Neural progenitor cell (in vitro differentiated cells): Measurements from ENCODE around the gene HSPA12A. TPM values are rescaled to one million over a fixed set of nuclear protein-coding genes. Genes with fewer than 3 reads are reported as not detected.

Source experiments
- DNase-seq: peaks from one replicate; pipeline ENCODE4 v3.0.0-alpha.2; 2016; ENCODE audit warnings: low spot score
- H2AFZ ChIP-seq: fragments of 200-600 bp; sonication (generic); replicated peaks from 2 replicates; pipeline ENCODE4 v1.6.1; 2016; ENCODE audit warnings: antibody characterized with exemption
- H3F3A ChIP-seq: fragments of 200-600 bp; sonication (generic); 2 replicates; pipeline ENCODE4 v1.6.1; 2016; ENCODE audit warnings: antibody characterized with exemption, low read depth
- H3K27ac ChIP-seq: fragments of 200-600 bp; sonication (generic); 2 replicates; pipeline ENCODE4 v1.5.1; 2016; ENCODE audit warnings: mild to moderate bottlenecking
- H3K27me3 ChIP-seq: fragments of 200-600 bp; sonication (generic); 2 replicates; pipeline ENCODE4 v1.6.1; 2016; ENCODE audit warnings: mild to moderate bottlenecking, moderate library complexity
- H3K36me3 ChIP-seq: fragments of 200-600 bp; sonication (generic); 2 replicates; pipeline ENCODE4 v1.5.1; 2016
- H3K4me1 ChIP-seq: fragments of 200-600 bp; sonication (generic); 2 replicates; pipeline ENCODE4 v1.6.1; 2016; ENCODE audit warnings: mixed run types
- H3K4me2 ChIP-seq: fragments of 200-600 bp; sonication (generic); 2 replicates; pipeline ENCODE4 v1.6.1; 2016
- H3K4me3 ChIP-seq: fragments of 200-600 bp; sonication (generic); 2 replicates; pipeline ENCODE4 v1.5.1; 2016
- H3K79me2 ChIP-seq: fragments of 200-600 bp; sonication (generic); 2 replicates; pipeline ENCODE4 v1.6.1; 2016; ENCODE audit warnings: low read depth
- H3K9ac ChIP-seq: fragments of 200-600 bp; sonication (generic); 2 replicates; pipeline ENCODE4 v1.6.1; 2016
- H3K9me3 ChIP-seq: fragments of 200-600 bp; sonication (generic); 2 replicates; pipeline ENCODE4 v1.5.1; 2016; ENCODE audit warnings: low read depth
- H4K20me1 ChIP-seq: fragments of 200-600 bp; sonication (generic); 2 replicates; pipeline ENCODE4 v1.6.1; 2016; ENCODE audit warnings: low read depth
- H3K27ac Mint-ChIP-seq: 3 replicates; pipeline ENCODE4 v1.8.0; 2021; ENCODE audit warnings: mixed read lengths
- H3K27me3 Mint-ChIP-seq: 2 replicates; pipeline ENCODE4 v1.8.0; 2022; ENCODE audit warnings: low read depth, mild to moderate bottlenecking, inconsistent platforms, moderate library complexity, mixed read lengths; ENCODE audit not compliant: insufficient read depth
- H3K36me3 Mint-ChIP-seq: 3 replicates; pipeline ENCODE4 v1.8.0; 2021; ENCODE audit warnings: mixed read lengths
- H3K4me1 Mint-ChIP-seq: 3 replicates; pipeline ENCODE4 v1.8.0; 2021; ENCODE audit warnings: mixed read lengths
- H3K4me3 Mint-ChIP-seq: 3 replicates; pipeline ENCODE4 v1.8.0; 2021; ENCODE audit warnings: mild to moderate bottlenecking, moderate library complexity, mixed read lengths
- H3K9me3 Mint-ChIP-seq: 3 replicates; pipeline ENCODE4 v1.8.0; 2020; ENCODE audit warnings: mixed read lengths
- EZH2 ChIP-seq: fragments of 200-600 bp; sonication (generic); IDR thresholded peaks from 2 replicates; pipeline ENCODE4 v1.6.1; 2017; ENCODE audit warnings: antibody characterized with exemption, mild to moderate bottlenecking, moderate library complexity
- EZH2phosphoT487 ChIP-seq: fragments of 200-600 bp; sonication (generic); IDR thresholded peaks from 2 replicates; pipeline ENCODE4 v1.6.1; 2017; ENCODE audit warnings: antibody characterized with exemption
- total RNA-seq: library from RNA; depleted of rRNA; stranded (reverse); fragments of >200 nt; gene quantifications from 2 replicates; pipeline ENCODE4 v1.2.3, GENCODE V29; 2015; ENCODE audit warnings: low replicate concordance
- TF ChIP-seq, protein P1 (sequence below): fragments of 200-600 bp; sonication (generic); IDR thresholded peaks from 2 replicates; pipeline ENCODE4 v1.5.1; 2017; ENCODE audit warnings: antibody characterized with exemption, mild to moderate bottlenecking

Gene HSPA12A
- total RNA-seq, 1 donor from 2014 or later, result 5.6 TPM

DNA sequence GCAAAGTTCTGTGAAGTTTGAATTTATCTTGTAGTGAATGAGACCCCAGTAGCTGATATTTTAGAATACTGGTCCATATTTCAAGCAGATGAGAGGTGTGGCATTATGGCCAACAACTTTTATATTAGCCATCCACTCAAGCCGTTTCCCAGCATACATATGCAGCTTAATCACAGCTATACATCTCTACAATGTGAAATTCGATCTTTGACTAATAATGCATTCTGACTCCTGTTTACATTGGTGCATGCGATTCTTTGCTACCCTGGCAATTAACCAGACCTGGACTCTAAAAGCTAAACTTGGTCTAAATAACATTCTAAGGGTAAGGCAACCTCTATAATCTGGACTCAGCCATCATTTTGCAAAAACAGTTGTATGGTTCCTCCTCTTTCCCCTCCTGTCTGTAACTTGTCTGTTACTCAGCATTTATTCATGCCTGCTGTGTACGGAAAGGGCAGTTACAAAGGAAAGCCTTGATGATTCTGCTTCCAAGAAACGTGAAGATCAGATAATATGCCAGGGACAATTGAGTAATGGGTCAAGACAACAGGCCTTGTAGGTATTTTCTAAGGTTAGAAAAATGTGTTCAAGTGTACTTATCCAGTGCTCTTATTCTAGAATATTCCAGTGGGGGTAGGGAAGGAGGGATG, 71.0 kb downstream of the HSPA12A start:
- Histone ChIP-seq H3K4me1 (peaks cover 10% of the 10 kb centered on the region), H4K20me1 (no peaks in the 10 kb centered on the region), H3K4me2 (no peak overlapping the region), H3K27ac (no peak overlapping the region), H3K27me3 (no peaks in the 10 kb centered on the region), H2AFZ (no peak overlapping the region), H3K9me3 (no peaks in the 10 kb centered on the region), H3K9ac (no peak overlapping the region), H3K79me2 (no peaks in the 10 kb centered on the region), H3F3A (no peaks in the 10 kb centered on the region), H3K36me3 (no peaks in the 10 kb centered on the region), H3K4me3 (no peak overlapping the region)
- Mint-ChIP-seq H3K4me1 (peaks cover 14% of the 10 kb centered on the region), H3K4me3 (no peak overlapping the region), H3K27ac (no peak overlapping the region), H3K9me3 (peaks cover 4% of the 10 kb centered on the region), H3K27me3 (peaks cover 5% of the 10 kb centered on the region), H3K36me3 (no peaks in the 10 kb centered on the region)
- no peak for DNase-seq
- TF ChIP-seq, protein P1, sequence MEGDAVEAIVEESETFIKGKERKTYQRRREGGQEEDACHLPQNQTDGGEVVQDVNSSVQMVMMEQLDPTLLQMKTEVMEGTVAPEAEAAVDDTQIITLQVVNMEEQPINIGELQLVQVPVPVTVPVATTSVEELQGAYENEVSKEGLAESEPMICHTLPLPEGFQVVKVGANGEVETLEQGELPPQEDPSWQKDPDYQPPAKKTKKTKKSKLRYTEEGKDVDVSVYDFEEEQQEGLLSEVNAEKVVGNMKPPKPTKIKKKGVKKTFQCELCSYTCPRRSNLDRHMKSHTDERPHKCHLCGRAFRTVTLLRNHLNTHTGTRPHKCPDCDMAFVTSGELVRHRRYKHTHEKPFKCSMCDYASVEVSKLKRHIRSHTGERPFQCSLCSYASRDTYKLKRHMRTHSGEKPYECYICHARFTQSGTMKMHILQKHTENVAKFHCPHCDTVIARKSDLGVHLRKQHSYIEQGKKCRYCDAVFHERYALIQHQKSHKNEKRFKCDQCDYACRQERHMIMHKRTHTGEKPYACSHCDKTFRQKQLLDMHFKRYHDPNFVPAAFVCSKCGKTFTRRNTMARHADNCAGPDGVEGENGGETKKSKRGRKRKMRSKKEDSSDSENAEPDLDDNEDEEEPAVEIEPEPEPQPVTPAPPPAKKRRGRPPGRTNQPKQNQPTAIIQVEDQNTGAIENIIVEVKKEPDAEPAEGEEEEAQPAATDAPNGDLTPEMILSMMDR, result no peak

DNA sequence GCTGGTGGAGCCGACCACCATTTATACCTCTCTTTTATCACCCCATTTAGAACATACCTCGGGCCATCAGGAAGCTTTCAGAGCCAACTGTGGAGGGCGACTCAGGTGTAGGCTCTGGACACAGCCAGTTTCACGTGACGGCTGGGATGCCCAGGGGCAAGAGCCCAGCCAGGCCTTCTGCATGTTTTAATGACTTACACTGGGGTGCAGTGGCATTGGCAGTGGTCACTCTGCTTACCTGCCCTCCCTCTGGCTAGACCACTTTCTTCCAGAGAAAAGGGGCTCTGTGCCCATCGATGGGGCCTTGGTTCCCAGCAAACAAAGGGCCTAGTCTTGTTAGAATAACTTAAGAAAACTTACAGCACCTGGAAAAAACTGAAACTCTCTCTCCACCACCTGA, 71.7 kb downstream of the HSPA12A start:
- H3K27ac ChIP-seq, result no peak overlapping the region
- DNase-seq, result no peak
- no peak overlapping the region for H3K9ac ChIP-seq
- H3K27me3 ChIP-seq, result no peaks in the 10 kb centered on the region
- Mint-ChIP-seq H3K4me1 (peaks cover 17% of the 10 kb centered on the region), H3K9me3 (peaks cover 4% of the 10 kb centered on the region), H3K27ac (peak overlapping the region; percentile 32), H3K4me3 (peak overlapping the region; percentile 75), H3K27me3 (peaks cover 5% of the 10 kb centered on the region), H3K36me3 (no peaks in the 10 kb centered on the region)
- H3K4me1 ChIP-seq, result peaks cover 10% of the 10 kb centered on the region
- peak overlapping the region; percentile 43 for H2AFZ ChIP-seq
- no peak for TF ChIP-seq EZH2
- TF ChIP-seq, protein P1, result no peak
- no peak for TF ChIP-seq EZH2phosphoT487
- H4K20me1 ChIP-seq, result no peaks in the 10 kb centered on the region
- peak overlapping the region; percentile 79 for H3K4me2 ChIP-seq
- H3K36me3 ChIP-seq, result no peaks in the 10 kb centered on the region
- H3K79me2 ChIP-seq, result no peaks in the 10 kb centered on the region
- no peaks in the 10 kb centered on the region for H3F3A ChIP-seq
- H3K4me3 ChIP-seq, result no peak overlapping the region
- no peaks in the 10 kb centered on the region for H3K9me3 ChIP-seq

DNA sequence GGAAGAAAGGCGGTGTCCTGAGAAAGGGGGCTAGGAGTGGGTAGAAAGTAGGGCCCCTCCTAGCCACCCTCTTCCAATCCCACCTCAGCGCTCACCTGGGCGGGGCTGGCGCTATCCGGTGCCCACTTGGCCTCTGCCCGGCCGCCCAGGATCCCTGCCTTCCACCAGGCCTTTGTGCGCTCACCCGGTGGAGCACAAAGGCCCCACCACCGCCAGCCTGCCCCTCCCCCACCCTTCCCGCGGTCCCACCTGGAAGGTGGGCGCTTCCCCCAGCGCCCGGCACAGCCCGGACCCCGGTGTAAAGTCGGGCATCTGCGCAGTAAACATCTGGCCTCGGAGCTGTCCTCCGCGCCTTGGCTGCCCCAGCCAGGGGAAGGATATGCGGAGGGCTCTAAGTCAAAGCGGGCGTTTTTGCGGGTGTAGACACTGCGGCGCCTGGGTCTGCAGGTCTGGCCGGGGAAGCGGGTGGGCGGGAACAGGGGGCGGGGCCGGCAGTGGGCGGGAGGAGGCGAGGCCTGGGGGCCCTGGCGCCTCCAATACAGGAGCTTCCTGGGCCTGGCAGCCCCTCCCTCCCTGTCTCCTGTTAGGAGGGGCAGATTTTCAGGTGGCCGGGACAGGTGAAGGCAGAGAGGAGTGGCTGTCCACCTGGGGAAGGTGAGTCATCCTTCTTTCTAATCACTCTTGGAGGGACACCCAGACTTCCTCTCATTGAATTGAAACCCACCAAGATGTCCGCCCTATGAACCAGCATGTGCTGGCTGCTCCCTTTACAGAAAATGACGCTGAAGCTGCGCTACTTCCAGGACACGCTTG, 72.3 kb downstream of the HSPA12A start:
- H3K27ac Mint-ChIP-seq, result peak overlapping the region; percentile 32

More for the DNA sequence above, 72.3 kb downstream of the HSPA12A start:
- peak overlapping the region; percentile 43 for H2AFZ ChIP-seq
- DNase-seq, result peak; percentile 78
- no peak for TF ChIP-seq EZH2
- TF ChIP-seq, protein P1, result no peak
- TF ChIP-seq EZH2phosphoT487, result no peak
- H3K4me1 Mint-ChIP-seq, result peaks cover 17% of the 10 kb centered on the region
- no peaks in the 10 kb centered on the region for H3K79me2 ChIP-seq
- H3K27me3 ChIP-seq, result no peaks in the 10 kb centered on the region
- no peak overlapping the region for H3K27ac ChIP-seq
- H3K9me3 ChIP-seq, result no peaks in the 10 kb centered on the region
- no peak overlapping the region for H3K9ac ChIP-seq
- no peaks in the 10 kb centered on the region for H4K20me1 ChIP-seq
- H3K4me3 Mint-ChIP-seq, result peak overlapping the region; percentile 75
- no peaks in the 10 kb centered on the region for H3F3A ChIP-seq
- no peaks in the 10 kb centered on the region for H3K36me3 ChIP-seq
- peak overlapping the region; percentile 79 for H3K4me2 ChIP-seq
- H3K36me3 Mint-ChIP-seq, result no peaks in the 10 kb centered on the region
- H3K27me3 Mint-ChIP-seq, result peaks cover 8% of the 10 kb centered on the region
- H3K4me3 ChIP-seq, result peak overlapping the region; percentile 62
- H3K4me1 ChIP-seq, result peaks cover 10% of the 10 kb centered on the region
- peaks cover 4% of the 10 kb centered on the region for H3K9me3 Mint-ChIP-seq
